Thyroid gland (tissue), 4 donors: ENCODE data around the gene RPRD1A. TPM values are rescaled to one million over a fixed set of nuclear protein-coding genes. Genes with fewer than 3 reads are reported as not detected.
"Not testable (repeated sequence)": the region's sequence is repeated elsewhere in the genome, so short reads cannot be mapped to it uniquely, and the experiment has no call there.

Source experiments
- DNase-seq, 2 donors: peaks; one replicate each; pipeline ENCODE4 v3.0.0-alpha.2; 2019
- H3K27ac ChIP-seq, 3 donors: fragments of 200-600 bp; sonication (generic); 1 replicate in 2 of 3; 2 replicates in 1 of 3; pipeline ENCODE4 v1.5.1; 2016 to 2019; ENCODE audit warnings: mild to moderate bottlenecking in 1 of 3, moderate library complexity in 1 of 3
- H3K27me3 ChIP-seq: fragments of 200-600 bp; sonication (generic); one replicate; pipeline ENCODE4 v1.5.1; 2019
- H3K36me3 ChIP-seq, 2 donors: fragments of 200-600 bp; sonication (generic); one replicate each; pipeline ENCODE4 v1.5.1; 2016 to 2019
- H3K4me1 ChIP-seq, 2 donors: fragments of 200-600 bp; sonication (generic); one replicate each; pipeline ENCODE4 v1.5.1; 2017 to 2019
- H3K4me3 ChIP-seq, 3 donors: fragments of 200-600 bp; sonication (generic); replicated peaks in 1 of 3; 1 replicate in 2 of 3; 2 replicates in 1 of 3; pipeline ENCODE4 v1.5.1; 2016; ENCODE audit warnings: mild to moderate bottlenecking in 1 of 3
- H3K9me3 ChIP-seq: fragments of 200-600 bp; sonication (generic); one replicate; pipeline ENCODE4 v1.5.1; 2017
- POLR2A ChIP-seq, 2 donors: fragments of 450-650 bp; IDR thresholded peaks; one replicate each; pipeline ENCODE4 v1.6.1; 2017; ENCODE audit warnings: antibody characterized with exemption in 2 of 2, mild to moderate bottlenecking in 2 of 2, moderate library complexity in 1 of 2
- WGBS, 2 donors: methylation state at CpG; one replicate each; pipeline ENCODE4 v1.1.5; 2017; 5-methylcytosine and 5-hydroxymethylcytosine counted together
- intact Hi-C: fragments of 100-400 bp; cut with DNase I; formaldehyde crosslinking; loops from one replicate; pipeline ENCODE4 v1.15.1; 2023
- total RNA-seq, 4 donors: library from RNA; depleted of rRNA; stranded (reverse); fragments of >200 nt; gene quantifications; one replicate each; pipeline ENCODE4 v1.2.3, GENCODE V29; 2016
- TF ChIP-seq, protein P1 (sequence below), 6 experiments: fragments of 200-600 bp in 3 of 6; fragments of 450-650 bp in 3 of 6; sonication (generic) in 3 of 6; IDR thresholded peaks; one replicate each; pipeline ENCODE4 v1.5.1; 2016 to 2019; ENCODE audit warnings: antibody characterized with exemption in 6 of 6, mild to moderate bottlenecking in 2 of 6, inconsistent platforms in 1 of 6, moderate library complexity in 1 of 6

RPRD1A gene
- total RNA-seq, 4 donors from 2014 or later, result 56.8 to 95.6 (median 71.0) TPM

DNA sequence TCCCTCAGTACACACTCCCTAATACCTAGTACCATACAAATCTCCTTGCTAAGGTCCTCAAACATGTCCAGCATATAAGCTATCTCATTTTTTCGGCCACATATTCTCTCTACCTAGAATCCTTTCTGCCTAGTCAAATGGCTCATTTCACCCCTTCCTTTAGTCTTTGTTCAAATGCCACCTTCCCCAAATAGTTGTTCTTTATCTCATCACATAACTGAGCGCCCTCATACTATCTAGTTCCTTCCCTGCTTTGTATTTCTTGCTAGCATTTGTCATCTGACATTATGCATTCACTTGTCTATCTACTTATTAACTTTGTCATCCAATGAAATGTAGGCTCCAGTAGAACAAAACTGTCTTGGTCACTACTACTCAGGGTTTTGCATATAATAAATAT lies 35.5 kb downstream of the RPRD1A start:
- peaks cover 0 to 10% of the 10 kb centered on the region in 2 donors for H3K36me3 ChIP-seq
- DNase-seq, result no peak
- peaks cover 0 to 6% of the 10 kb centered on the region in 2 donors for H3K4me1 ChIP-seq
- H3K27ac ChIP-seq, result no peak overlapping the region
- 97% methylated on average over 2 of the region's 2 CpGs for WGBS, 2 donors
- intact Hi-C loops, result no loop called here
- no peaks in the 10 kb centered on the region for H3K9me3 ChIP-seq
- TF ChIP-seq POLR2A (IDR thresholded peaks at IDR 0.05), result no peak
- TF ChIP-seq, protein P1, sequence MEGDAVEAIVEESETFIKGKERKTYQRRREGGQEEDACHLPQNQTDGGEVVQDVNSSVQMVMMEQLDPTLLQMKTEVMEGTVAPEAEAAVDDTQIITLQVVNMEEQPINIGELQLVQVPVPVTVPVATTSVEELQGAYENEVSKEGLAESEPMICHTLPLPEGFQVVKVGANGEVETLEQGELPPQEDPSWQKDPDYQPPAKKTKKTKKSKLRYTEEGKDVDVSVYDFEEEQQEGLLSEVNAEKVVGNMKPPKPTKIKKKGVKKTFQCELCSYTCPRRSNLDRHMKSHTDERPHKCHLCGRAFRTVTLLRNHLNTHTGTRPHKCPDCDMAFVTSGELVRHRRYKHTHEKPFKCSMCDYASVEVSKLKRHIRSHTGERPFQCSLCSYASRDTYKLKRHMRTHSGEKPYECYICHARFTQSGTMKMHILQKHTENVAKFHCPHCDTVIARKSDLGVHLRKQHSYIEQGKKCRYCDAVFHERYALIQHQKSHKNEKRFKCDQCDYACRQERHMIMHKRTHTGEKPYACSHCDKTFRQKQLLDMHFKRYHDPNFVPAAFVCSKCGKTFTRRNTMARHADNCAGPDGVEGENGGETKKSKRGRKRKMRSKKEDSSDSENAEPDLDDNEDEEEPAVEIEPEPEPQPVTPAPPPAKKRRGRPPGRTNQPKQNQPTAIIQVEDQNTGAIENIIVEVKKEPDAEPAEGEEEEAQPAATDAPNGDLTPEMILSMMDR (IDR thresholded peaks at IDR 0.05), result no peak
- H3K4me3 ChIP-seq, result no peak overlapping the region
- no peaks in the 10 kb centered on the region for H3K27me3 ChIP-seq

DNA sequence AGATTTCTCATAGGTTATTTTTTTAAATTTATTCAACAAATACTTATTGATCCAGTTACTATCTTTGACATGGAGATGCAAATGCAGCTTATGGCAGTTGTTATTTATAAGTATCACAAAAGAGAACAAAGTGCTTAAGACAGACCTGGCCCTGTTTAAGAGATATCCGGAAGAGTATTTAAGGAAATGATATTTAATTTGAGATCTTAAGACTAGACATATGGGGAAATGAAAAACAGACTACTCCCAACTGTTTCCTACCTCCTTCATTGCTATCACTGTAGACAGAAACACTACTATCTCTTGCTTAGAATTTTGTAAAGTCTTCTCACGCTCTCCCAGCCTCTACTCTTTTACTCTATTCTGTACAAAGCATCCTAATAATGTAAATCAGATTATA lies 36.0 kb downstream of the RPRD1A start:
- no peak for TF ChIP-seq POLR2A (IDR thresholded peaks at IDR 0.05)
- TF ChIP-seq, protein P1 (IDR thresholded peaks at IDR 0.05), result no peak
- no peaks in the 10 kb centered on the region for H3K27me3 ChIP-seq
- H3K36me3 ChIP-seq, result peaks cover 5 to 10% of the 10 kb centered on the region in 2 donors
- 93 to 98% methylated on average over 2 of the region's 2 CpGs for WGBS, 2 donors
- H3K4me1 ChIP-seq, result peaks cover 0 to 6% of the 10 kb centered on the region in 2 donors
- DNase-seq, result no peak
- no peak overlapping the region for H3K27ac ChIP-seq
- intact Hi-C loops, result no loop called here
- no peaks in the 10 kb centered on the region for H3K9me3 ChIP-seq
- H3K4me3 ChIP-seq, result no peak overlapping the region

DNA sequence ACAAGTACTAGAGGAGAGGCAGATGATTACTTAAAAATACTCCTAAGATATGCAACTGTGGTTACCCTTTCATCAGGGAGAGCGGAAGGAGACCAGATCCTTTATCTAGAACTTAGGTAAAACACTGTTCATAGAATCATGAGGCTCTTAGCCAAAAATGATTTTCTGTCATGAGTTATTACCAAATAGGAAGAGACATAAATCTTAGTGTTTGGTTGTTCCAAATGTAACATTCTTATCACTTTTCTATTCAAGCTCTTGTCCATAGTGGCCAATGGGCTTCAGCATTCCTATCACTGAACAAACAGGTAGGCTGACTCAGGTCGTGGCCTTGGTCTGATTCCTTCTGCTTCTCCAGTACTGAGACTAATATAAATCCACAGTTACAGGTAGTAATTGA lies 38.5 kb downstream of the RPRD1A start:
- H3K36me3 ChIP-seq, result peaks cover 10% of the 10 kb centered on the region in 2 donors
- no peak for TF ChIP-seq POLR2A (IDR thresholded peaks at IDR 0.05)
- TF ChIP-seq, protein P1 (IDR thresholded peaks at IDR 0.05), result no peak
- H3K4me1 ChIP-seq, result peaks cover 0 to 4% of the 10 kb centered on the region in 2 donors
- WGBS, 2 donors, result 89 to 97% methylated on average over 2 of the region's 2 CpGs
- H3K9me3 ChIP-seq, result no peaks in the 10 kb centered on the region
- H3K27ac ChIP-seq, result no peak overlapping the region
- no peak overlapping the region for H3K4me3 ChIP-seq
- intact Hi-C loops, result no loop called here
- no peaks in the 10 kb centered on the region for H3K27me3 ChIP-seq
- DNase-seq, result no peak

DNA sequence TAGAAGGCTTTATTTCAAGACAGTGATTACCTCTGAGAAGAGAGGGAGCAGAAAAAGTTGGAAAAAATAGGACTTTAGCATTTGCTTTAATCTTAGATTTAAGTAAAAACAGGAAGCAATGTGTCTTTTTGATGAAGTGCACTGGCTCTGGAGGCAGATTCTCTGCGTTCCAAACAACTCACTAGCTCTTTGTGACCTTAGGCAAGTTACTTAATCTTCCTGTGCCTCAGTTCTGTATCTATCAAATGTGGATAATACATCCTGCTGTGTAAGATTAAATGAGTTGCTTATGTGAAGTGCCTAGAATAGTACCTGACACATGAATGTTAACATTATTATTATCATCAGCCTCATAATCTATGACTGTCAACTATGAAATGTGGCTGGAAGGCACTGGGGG lies 42.3 kb downstream of the RPRD1A start:
- no peak overlapping the region for H3K27ac ChIP-seq
- TF ChIP-seq, protein P1 (IDR thresholded peaks at IDR 0.05), result no peak
- TF ChIP-seq POLR2A (IDR thresholded peaks at IDR 0.05), result no peak
- peaks cover 10% of the 10 kb centered on the region in 2 donors for H3K36me3 ChIP-seq
- no peaks in the 10 kb centered on the region for H3K4me1 ChIP-seq
- no peak for DNase-seq
- 72 to 80% methylated on average over 1 of the region's 1 CpG for WGBS, 2 donors
- intact Hi-C loops, result no loop called here
- no peaks in the 10 kb centered on the region for H3K9me3 ChIP-seq
- no peaks in the 10 kb centered on the region for H3K27me3 ChIP-seq
- no peak overlapping the region for H3K4me3 ChIP-seq

DNA sequence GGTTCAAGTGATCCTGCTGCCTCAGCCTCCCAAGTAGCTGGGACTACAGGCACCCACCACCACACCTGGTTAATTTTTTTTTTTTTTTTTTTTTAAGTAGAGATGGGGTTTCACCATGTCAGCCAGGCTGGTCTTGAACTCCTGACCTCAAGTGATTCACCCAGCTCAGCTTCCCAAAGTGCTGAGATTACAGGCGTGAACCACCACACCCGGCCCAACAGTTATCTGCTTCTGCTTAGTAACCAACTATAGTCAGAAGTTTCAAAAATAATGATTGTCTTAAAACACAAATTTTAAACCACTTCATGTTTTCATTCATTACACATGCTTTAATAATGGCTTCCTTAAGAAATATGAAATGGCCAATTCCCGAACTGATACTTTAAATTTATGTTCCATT lies 43.1 kb downstream of the RPRD1A start:
- H3K9me3 ChIP-seq, H3K4me1 ChIP-seq, H3K4me3 ChIP-seq, H3K27ac ChIP-seq, DNase-seq, H3K36me3 ChIP-seq, intact Hi-C loops, H3K27me3 ChIP-seq: not testable (repeated sequence)
- WGBS, 2 donors, result 96 to 98% methylated on average over 3 of the region's 3 CpGs

DNA sequence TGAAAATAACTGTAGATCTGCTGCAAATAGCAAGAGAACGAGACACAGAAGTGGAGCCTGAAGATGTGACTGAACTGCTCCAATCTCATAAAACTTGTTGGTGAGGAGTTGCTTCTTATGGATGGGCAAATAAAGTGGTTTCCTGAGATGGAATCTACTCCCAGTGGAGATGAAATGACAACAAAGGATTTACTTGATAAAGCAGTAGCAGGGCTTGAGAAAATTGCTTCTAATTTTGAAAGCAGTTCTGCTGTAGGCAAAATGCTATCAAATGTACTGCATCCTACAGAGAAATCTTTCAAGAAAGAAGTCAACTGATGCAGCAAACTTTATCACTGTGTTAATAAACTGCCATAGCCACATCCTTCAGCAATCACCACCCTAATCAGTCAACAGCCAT lies 44.0 kb downstream of the RPRD1A start:
- 88 to 94% methylated on average over 1 of the region's 1 CpG for WGBS, 2 donors
- peaks cover 0 to 10% of the 10 kb centered on the region in 2 donors for H3K36me3 ChIP-seq
- no peak overlapping the region for H3K4me3 ChIP-seq
- no peak for DNase-seq
- H3K27ac ChIP-seq, result no peak overlapping the region
- no peaks in the 10 kb centered on the region for H3K4me1 ChIP-seq
- no peaks in the 10 kb centered on the region for H3K9me3 ChIP-seq
- intact Hi-C loops, result no loop called here
- no peaks in the 10 kb centered on the region for H3K27me3 ChIP-seq
- TF ChIP-seq POLR2A (IDR thresholded peaks at IDR 0.05), result no peak
- TF ChIP-seq, protein P1 (IDR thresholded peaks at IDR 0.05), result no peak
